SH-SY5Y (cell line): Measurements from ENCODE around the gene EFNA2.

Experiments
- GATA2 ChIP-seq: IDR thresholded peaks from 2 replicates; pipeline ENCODE4 v1.6.1; 2011; ENCODE audit warnings: mild to moderate bottlenecking, low read depth, low read length
- GATA3 ChIP-seq: IDR thresholded peaks from 2 replicates; pipeline ENCODE4 v1.6.1; 2011; ENCODE audit warnings: low read depth, mild to moderate bottlenecking, low read length, moderate library complexity

DNA sequence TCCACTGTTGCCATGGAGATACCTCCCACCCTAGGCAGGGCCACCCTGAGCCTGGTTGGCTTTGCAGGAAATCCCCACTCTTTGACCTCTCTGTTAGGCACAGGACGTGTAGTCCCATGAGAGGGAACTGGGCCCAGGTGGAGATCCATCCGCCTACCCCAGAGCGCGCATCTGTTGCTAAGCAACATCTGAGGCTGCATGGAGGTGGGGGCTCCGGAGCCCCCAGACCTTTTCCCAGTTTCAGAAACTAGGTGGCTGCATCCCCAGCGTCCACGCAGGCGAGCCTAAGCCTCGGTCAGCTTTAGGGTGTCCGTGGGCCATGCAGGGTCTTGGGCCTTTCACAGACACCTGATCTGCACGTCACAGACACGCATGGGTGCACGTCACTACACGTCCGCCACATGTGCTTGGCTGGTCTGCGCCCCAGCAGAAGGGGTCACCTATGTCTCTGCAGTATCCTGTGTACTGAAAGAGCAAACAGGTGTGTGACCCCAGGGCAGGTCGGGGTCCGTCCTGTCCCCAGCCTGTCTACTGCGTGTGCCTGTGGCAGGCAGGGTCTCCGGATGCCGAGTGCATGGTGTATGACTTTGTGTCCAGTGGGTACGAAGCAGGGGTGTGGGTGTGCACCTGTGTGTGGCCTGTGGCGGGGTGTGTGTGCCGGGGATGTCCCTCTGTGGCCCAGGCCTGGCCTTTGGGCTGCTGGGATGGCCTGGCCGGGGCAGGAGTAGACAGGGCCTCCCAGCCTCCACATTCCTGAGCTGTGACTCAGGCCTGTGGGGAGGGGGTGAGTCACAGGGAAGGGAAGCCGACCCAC is 20.7 kb upstream of the EFNA2 start:
- no peak for TF ChIP-seq GATA2
- no peak for TF ChIP-seq GATA3
